Endodermal cell (in vitro differentiated cells): Measurements from ENCODE around the gene ELAVL1. TPM values are rescaled to one million over a fixed set of nuclear protein-coding genes. Genes with fewer than 3 reads are reported as not detected.

Source experiments
- DNase-seq: peaks from one replicate; pipeline ENCODE4 v3.0.0-alpha.2; 2017
- H3K27ac ChIP-seq: 2 replicates; pipeline ENCODE4 v1.5.1; 2013; ENCODE audit warnings: mild to moderate bottlenecking, low read depth, low read length, moderate library complexity
- H3K27me3 ChIP-seq: 2 replicates; pipeline ENCODE4 v1.6.1; 2013; ENCODE audit warnings: mild to moderate bottlenecking, low read length, moderate library complexity; ENCODE audit not compliant: insufficient read depth, control insufficient read depth, poor library complexity, severe bottlenecking
- H3K36me3 ChIP-seq: 2 replicates; pipeline ENCODE4 v1.7.0; 2013; ENCODE audit warnings: mild to moderate bottlenecking, low read length, moderate library complexity; ENCODE audit not compliant: control insufficient read depth, insufficient read depth
- H3K4me1 ChIP-seq: one replicate; pipeline ENCODE4 v1.7.0; 2013; ENCODE audit warnings: low read length; ENCODE audit not compliant: control insufficient read depth, insufficient read depth
- H3K4me3 ChIP-seq: 2 replicates; pipeline ENCODE4 v1.5.1; 2013; ENCODE audit warnings: mild to moderate bottlenecking, low read length, moderate library complexity
- H3K9ac ChIP-seq: 2 replicates; pipeline ENCODE4 v1.6.1; 2013; ENCODE audit warnings: mild to moderate bottlenecking, low read length, moderate library complexity; ENCODE audit not compliant: poor library complexity, severe bottlenecking; ENCODE audit errors: extremely low read depth
- H3K9me3 ChIP-seq: 2 replicates; pipeline ENCODE4 v1.6.1; 2013; ENCODE audit warnings: mild to moderate bottlenecking, low read length, moderate library complexity; ENCODE audit not compliant: control insufficient read depth
- H3K27ac Mint-ChIP-seq: 2 replicates; pipeline ENCODE4 v1.8.0; 2020; ENCODE audit warnings: mixed read lengths
- H3K27me3 Mint-ChIP-seq: 2 replicates; pipeline ENCODE4 v1.8.0; 2021; ENCODE audit warnings: mild to moderate bottlenecking, mixed read lengths; ENCODE audit not compliant: insufficient read depth
- H3K36me3 Mint-ChIP-seq: 2 replicates; pipeline ENCODE4 v1.8.0; 2020; ENCODE audit warnings: low read depth, mixed read lengths
- H3K4me1 Mint-ChIP-seq: 2 replicates; pipeline ENCODE4 v1.8.0; 2020; ENCODE audit warnings: mixed read lengths
- H3K4me3 Mint-ChIP-seq: 2 replicates; pipeline ENCODE4 v1.8.0; 2020; ENCODE audit warnings: mild to moderate bottlenecking, moderate library complexity, mixed read lengths
- H3K9me3 Mint-ChIP-seq: 2 replicates; pipeline ENCODE4 v1.8.0; 2020; ENCODE audit warnings: mild to moderate bottlenecking, mixed read lengths
- WGBS, 2 experiments: methylation state at CpG; one replicate each; pipeline versions ENCODE4 v1.1.5 to v1.1.7; 2013; ENCODE audit warnings: missing lambda C conversion rate in 2 of 2, mixed read lengths in 1 of 2; ENCODE audit not compliant: insufficient coverage in 1 of 2, insufficient read length in 1 of 2; 5-methylcytosine and 5-hydroxymethylcytosine counted together
- total RNA-seq, 2 donors: library from RNA; stranded (reverse); fragmentation: NEBNext Ultra II Directional in 1 of 2; extraction: Animal tissue kit (Norgen Biotek cat#: 25700) in 1 of 2; gene quantifications; 2 replicates in 1 of 2; 3 replicates in 1 of 2; pipeline ENCODE4 v1.2.1, GENCODE V29; 2021
- TF ChIP-seq, protein P1 (sequence below): fragments of 200-600 bp; sonication (generic); conservative IDR thresholded peaks from 2 replicates; pipeline ENCODE4 v1.5.0; 2021; ENCODE audit warnings: antibody characterized with exemption, mild to moderate bottlenecking

ELAVL1 gene
- total RNA-seq, 2 donors from 2014 or later, result 123 to 149 TPM

DNA sequence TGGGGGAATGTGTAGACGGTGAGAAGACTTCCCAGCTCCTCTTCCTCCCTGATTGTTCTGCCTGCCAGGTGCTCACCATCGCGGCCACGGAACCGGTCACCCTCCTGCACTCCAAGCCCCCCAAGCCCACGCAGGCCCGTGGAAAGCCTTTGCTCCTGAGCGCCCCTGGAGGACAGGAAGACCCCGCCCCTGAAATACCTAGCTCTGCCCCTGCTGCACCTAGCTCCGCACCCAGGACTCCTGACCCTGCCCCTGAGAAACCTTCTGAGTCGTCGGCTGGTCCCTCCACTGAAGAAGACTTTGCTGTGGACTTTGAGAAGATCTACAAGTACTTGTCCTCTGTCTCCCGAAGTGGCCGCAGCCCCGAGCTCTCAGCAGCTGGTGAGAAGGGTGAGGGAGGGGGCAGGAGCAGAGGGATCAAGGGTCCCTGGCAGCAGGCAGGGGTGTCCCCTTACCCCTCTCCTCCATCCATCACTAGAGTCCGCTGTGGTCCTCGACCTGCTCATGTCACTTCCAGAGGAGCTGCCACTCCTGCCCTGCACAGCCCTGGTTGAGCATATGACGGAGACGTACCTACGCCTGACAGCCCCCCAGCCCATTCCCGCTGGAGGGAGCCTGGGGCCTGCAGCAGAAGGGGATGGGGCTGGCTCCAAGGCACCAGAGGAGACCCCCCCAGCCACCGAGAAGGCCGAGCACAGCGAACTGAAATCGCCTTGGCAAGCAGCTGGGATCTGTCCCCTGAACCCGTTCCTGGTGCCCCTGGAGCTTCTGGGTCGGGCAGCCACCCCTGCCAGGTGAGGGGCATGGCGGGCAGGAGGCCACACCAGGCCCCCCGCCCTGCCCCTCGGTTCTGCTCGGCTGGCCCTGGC is 83.2 kb downstream of the ELAVL1 start:
- Histone ChIP-seq H3K4me1 (peaks cover 5% of the 10 kb centered on the region), H3K9ac (no peak overlapping the region), H3K9me3 (no peaks in the 10 kb centered on the region), H3K36me3 (peaks cover 14% of the 10 kb centered on the region), H3K27me3 (peaks cover 18% of the 10 kb centered on the region), H3K4me3 (no peak overlapping the region), H3K27ac (no peak overlapping the region)
- no peak overlapping the region for H3K27ac Mint-ChIP-seq
- no peak overlapping the region for H3K4me3 Mint-ChIP-seq
- DNase-seq, result no peak
- TF ChIP-seq, protein P1, sequence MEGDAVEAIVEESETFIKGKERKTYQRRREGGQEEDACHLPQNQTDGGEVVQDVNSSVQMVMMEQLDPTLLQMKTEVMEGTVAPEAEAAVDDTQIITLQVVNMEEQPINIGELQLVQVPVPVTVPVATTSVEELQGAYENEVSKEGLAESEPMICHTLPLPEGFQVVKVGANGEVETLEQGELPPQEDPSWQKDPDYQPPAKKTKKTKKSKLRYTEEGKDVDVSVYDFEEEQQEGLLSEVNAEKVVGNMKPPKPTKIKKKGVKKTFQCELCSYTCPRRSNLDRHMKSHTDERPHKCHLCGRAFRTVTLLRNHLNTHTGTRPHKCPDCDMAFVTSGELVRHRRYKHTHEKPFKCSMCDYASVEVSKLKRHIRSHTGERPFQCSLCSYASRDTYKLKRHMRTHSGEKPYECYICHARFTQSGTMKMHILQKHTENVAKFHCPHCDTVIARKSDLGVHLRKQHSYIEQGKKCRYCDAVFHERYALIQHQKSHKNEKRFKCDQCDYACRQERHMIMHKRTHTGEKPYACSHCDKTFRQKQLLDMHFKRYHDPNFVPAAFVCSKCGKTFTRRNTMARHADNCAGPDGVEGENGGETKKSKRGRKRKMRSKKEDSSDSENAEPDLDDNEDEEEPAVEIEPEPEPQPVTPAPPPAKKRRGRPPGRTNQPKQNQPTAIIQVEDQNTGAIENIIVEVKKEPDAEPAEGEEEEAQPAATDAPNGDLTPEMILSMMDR, result peak; percentile 14
- H3K9me3 Mint-ChIP-seq, result no peaks in the 10 kb centered on the region
- peaks cover 11% of the 10 kb centered on the region for H3K36me3 Mint-ChIP-seq
- 92 to 97% methylated on average over 15 to 31 of the region's 31 CpGs for WGBS, 2 experiments
- peaks cover 19% of the 10 kb centered on the region for H3K27me3 Mint-ChIP-seq
- H3K4me1 Mint-ChIP-seq, result peaks cover 11% of the 10 kb centered on the region

DNA sequence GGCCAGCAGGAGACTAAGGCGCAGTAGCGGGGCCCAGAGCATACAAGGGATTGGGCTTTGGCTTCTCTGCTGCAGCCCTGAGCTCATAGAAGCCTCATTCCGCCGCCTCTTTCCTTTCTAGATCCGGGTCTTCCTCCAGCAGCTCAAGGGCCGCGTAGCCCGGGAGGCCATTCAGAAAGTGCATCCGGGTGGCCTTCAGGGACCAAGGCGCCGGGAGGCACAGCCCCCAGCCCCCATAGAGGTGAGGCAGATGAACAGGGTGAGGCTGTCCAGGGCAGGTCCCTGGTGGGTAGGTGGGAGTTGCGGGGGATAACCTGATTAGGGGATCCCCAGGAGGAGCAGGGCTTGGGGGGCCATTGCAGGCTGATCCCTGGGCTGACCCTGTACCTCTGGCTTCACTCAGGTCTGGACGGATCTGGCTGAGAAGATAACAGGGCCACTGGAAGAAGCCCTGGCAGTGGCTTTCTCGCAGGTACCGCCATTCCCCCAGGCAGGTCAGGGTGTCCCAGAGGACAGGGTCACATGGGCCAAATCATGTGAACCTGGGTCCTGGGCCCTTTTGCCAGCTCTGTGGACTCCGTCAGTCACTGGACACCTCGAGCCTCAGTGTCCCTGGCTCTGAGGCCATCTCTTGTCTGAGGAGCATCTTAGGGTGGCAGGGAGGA is 84.0 kb downstream of the ELAVL1 start:
- TF ChIP-seq, protein P1, result no peak
- H3K4me3 ChIP-seq, result peak overlapping the region; percentile 66
- peaks cover 24% of the 10 kb centered on the region for H3K27me3 ChIP-seq
- no peaks in the 10 kb centered on the region for H3K9me3 Mint-ChIP-seq
- peak overlapping the region; percentile 67 for H3K4me3 Mint-ChIP-seq
- 86 to 93% methylated on average over 12 to 17 of the region's 17 CpGs for WGBS, 2 experiments
- peaks cover 14% of the 10 kb centered on the region for H3K36me3 ChIP-seq
- peaks cover 5% of the 10 kb centered on the region for H3K4me1 ChIP-seq
- H3K9me3 ChIP-seq, result no peaks in the 10 kb centered on the region
- peaks cover 26% of the 10 kb centered on the region for H3K27me3 Mint-ChIP-seq
- H3K9ac ChIP-seq, result no peak overlapping the region
- H3K27ac Mint-ChIP-seq, result peak overlapping the region; percentile 64
- H3K36me3 Mint-ChIP-seq, result peaks cover 11% of the 10 kb centered on the region
- no peak for DNase-seq
- H3K4me1 Mint-ChIP-seq, result peaks cover 9% of the 10 kb centered on the region
- peak overlapping the region; percentile 63 for H3K27ac ChIP-seq

DNA sequence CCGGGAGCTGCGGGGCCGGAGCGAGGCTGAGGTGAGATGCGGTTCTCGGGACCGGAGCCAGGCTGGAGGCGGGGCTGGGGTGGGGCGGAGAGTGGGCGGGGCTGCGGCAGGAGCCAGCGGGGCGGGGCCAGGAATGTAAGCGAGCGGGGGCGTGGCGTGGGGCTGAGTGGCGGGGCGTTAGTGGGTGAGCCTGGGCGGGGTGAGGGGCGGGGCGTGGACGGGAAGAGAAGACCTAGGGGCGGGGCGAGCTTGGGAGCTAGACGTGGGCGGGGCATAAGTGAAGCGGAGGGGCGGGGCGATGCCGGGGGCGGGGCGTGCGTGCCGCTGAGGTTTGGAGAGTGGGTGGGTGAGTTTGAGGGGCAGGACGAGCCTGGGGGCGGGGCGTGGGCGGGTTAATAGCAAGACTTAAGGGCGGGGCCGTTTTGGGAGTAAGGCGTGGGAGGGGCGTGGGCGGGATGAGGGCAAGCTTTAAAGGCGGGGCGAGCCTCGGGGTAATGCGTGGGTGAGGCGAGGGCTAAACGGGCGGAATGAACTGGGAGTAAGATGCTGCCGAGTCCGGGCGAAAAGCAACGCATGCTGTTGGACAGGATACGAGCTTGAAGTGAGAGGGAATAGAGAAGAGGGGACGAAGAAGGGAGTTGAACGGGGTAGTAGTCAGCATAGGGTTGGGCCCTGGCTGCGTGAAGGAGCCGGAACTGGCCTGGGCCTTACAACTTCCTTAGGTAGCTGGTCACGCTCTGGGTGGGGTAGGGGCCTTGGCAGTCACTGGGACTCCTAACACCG is 84.7 kb downstream of the ELAVL1 start:
- peaks cover 31% of the 10 kb centered on the region for H3K27me3 ChIP-seq
- no peaks in the 10 kb centered on the region for H3K9me3 ChIP-seq
- no peak overlapping the region for H3K9ac ChIP-seq
- Mint-ChIP-seq H3K27me3 (peaks cover 32% of the 10 kb centered on the region), H3K27ac (peak overlapping the region; percentile 64), H3K36me3 (peaks cover 11% of the 10 kb centered on the region), H3K4me3 (peak overlapping the region; percentile 67), H3K4me1 (peaks cover 6% of the 10 kb centered on the region), H3K9me3 (no peaks in the 10 kb centered on the region)
- DNase-seq, result peak; percentile 99
- TF ChIP-seq, protein P1, result no peak
- peak overlapping the region; percentile 83 for H3K4me3 ChIP-seq
- WGBS, 2 experiments, result 12 to 45% methylated on average over 8 to 48 of the region's 62 CpGs
- peak overlapping the region; percentile 85 for H3K27ac ChIP-seq
- peaks cover 14% of the 10 kb centered on the region for H3K36me3 ChIP-seq
- peaks cover 5% of the 10 kb centered on the region for H3K4me1 ChIP-seq
